ENCODE data around the gene C1QL2. TPM values are rescaled to one million over a fixed set of nuclear protein-coding genes. Genes with fewer than 3 reads are reported as not detected.

The C1QL2 gene
- total and polyA plus RNA-seq, 5 donors from 2014 or later: not detected

- Histone ChIP-seq H3K4me1 (ENCODE audit: control insufficient read depth, insufficient read depth, low read length, poor library complexity, severe bottlenecking) (no peaks in the 10 kb centered on the region), H3K27me3 (ENCODE audit: control insufficient read depth, insufficient read depth, low read length) (peaks cover 2% of the 10 kb centered on the region), H3K27ac (ENCODE audit: insufficient read depth, low read length, poor library complexity, severe bottlenecking) (no peak overlapping the region), H3K9me3 (ENCODE audit: control insufficient read depth in 2 of 2, low read length in 2 of 2) (no peaks in the 10 kb centered on the region), H3K36me3 (ENCODE audit: control insufficient read depth, insufficient read depth, low read length) (no peaks in the 10 kb centered on the region), H3K4me3 (ENCODE audit: low read depth, low read length) (no peak overlapping the region)
- peaks cover 6% of the 10 kb centered on the region for H3K27me3 Mint-ChIP-seq
- no peaks in the 10 kb centered on the region for H3K9me3 Mint-ChIP-seq
- H3K4me1 Mint-ChIP-seq: no peaks in the 10 kb centered on the region
- no peak for ATAC-seq (ENCODE audit: low read depth in 2 of 2)
- H3K36me3 Mint-ChIP-seq: no peaks in the 10 kb centered on the region
- no peak for DNase-seq
- H3K4me3 Mint-ChIP-seq: no peak overlapping the region
- H3K27ac Mint-ChIP-seq: no peak overlapping the region
Measured at GRCh38 chr2:119169717-119170116, 11.2 kb upstream of the C1QL2 start.

DNA sequence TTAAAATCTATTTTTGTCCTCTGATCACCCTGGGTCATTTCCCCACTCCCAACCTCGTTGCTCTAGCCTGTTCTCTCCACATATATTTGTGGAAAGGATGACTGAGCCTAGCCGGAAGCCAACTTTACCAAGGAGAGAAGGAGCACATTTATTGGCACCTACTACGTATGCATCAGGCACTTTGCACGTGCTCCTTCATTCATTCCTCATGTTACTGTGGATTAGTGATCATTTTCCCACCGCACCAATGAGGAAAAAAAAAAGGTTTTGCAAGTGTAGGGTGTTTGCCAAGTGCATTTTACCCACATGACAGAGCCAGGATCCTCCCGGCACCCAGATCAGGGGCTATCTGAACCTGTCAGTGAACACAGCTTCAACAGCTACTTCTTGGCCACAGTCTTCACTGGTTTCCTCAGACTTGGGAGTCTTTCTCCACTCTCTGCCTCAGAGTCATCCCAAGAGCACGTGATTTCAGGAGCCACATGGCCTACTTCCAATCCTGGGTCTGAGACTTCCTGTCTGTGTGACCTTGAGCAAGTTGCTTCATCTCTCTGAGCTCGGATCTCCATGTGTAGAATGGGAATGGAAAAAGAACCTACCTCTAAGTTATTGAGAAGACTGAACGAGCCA, 1.9 kb upstream of the C1QL2 start:
- Histone ChIP-seq H3K4me3 (ENCODE audit: low read depth, low read length) (no peak overlapping the region), H3K36me3 (ENCODE audit: control insufficient read depth, insufficient read depth, low read length) (no peaks in the 10 kb centered on the region), H3K4me1 (ENCODE audit: control insufficient read depth, insufficient read depth, low read length, poor library complexity, severe bottlenecking) (no peaks in the 10 kb centered on the region), H3K27me3 (ENCODE audit: control insufficient read depth, insufficient read depth, low read length) (peaks cover 3% of the 10 kb centered on the region), H3K9me3 (ENCODE audit: control insufficient read depth in 2 of 2, low read length in 2 of 2) (no peaks in the 10 kb centered on the region), H3K27ac (ENCODE audit: insufficient read depth, low read length, poor library complexity, severe bottlenecking) (no peak overlapping the region)
- no peak for DNase-seq
- H3K36me3 Mint-ChIP-seq: no peaks in the 10 kb centered on the region
- H3K27me3 Mint-ChIP-seq: peaks cover 20% of the 10 kb centered on the region
- H3K27ac Mint-ChIP-seq: no peak overlapping the region
- no peak overlapping the region for H3K4me3 Mint-ChIP-seq
- no peaks in the 10 kb centered on the region for H3K4me1 Mint-ChIP-seq
- H3K9me3 Mint-ChIP-seq: peaks cover 0 to 5% (median 0%) of the 10 kb centered on the region in 7 donors
- ATAC-seq (ENCODE audit: low read depth in 2 of 2): no peak

DNA sequence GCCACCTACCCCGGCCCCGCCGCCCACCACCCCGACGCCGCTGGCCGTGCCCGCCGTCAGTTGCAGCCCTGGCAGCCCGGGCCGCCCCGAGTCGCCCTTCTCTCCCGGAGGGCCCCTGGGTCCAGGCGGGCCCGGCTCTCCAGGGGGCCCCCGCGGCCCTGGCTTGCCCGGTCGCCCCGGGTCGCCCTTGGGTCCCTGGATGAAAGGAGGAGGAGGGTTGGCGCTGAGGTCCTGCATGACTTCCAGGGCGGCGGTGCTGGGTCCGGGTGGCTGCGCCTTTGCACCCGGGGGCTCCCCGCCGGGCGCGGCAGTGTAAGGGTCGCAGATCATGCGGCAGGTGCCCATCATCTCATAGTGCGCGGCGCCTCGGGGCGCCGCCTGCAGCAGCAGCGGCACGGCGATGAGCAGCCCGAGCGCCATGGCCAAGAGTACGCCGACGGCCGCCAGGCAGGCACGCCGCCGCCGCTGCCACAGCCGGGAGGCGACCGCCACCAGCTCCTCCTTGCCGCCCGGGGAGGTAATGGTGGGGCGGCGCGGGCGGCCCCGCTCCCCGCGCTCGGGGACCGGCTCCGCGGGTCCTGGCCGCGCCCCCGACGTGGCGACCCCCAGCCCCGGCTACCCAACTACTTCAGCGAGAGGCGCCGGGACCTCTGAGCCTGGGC, 570 bp downstream of the C1QL2 start:
- Mint-ChIP-seq H3K9me3 (peaks cover 0 to 3% (median 0%) of the 10 kb centered on the region in 7 donors), H3K27me3 (peaks cover 34% of the 10 kb centered on the region), H3K27ac (no peak overlapping the region), H3K4me3 (no peak overlapping the region), H3K36me3 (no peaks in the 10 kb centered on the region), H3K4me1 (no peaks in the 10 kb centered on the region)
- no peaks in the 10 kb centered on the region for H3K36me3 ChIP-seq (ENCODE audit: control insufficient read depth, insufficient read depth, low read length)
- no peak overlapping the region for H3K27ac ChIP-seq (ENCODE audit: insufficient read depth, low read length, poor library complexity, severe bottlenecking)
- DNase-seq (no peak), ATAC-seq (ENCODE audit: low read depth in 2 of 2) (no peak)
- H3K27me3 ChIP-seq (ENCODE audit: control insufficient read depth, insufficient read depth, low read length): peaks cover 5% of the 10 kb centered on the region
- no peaks in the 10 kb centered on the region for H3K4me1 ChIP-seq (ENCODE audit: control insufficient read depth, insufficient read depth, low read length, poor library complexity, severe bottlenecking)
- H3K9me3 ChIP-seq (ENCODE audit: control insufficient read depth in 2 of 2, low read length in 2 of 2): no peaks in the 10 kb centered on the region
- no peak overlapping the region for H3K4me3 ChIP-seq (ENCODE audit: low read depth, low read length)

DNA sequence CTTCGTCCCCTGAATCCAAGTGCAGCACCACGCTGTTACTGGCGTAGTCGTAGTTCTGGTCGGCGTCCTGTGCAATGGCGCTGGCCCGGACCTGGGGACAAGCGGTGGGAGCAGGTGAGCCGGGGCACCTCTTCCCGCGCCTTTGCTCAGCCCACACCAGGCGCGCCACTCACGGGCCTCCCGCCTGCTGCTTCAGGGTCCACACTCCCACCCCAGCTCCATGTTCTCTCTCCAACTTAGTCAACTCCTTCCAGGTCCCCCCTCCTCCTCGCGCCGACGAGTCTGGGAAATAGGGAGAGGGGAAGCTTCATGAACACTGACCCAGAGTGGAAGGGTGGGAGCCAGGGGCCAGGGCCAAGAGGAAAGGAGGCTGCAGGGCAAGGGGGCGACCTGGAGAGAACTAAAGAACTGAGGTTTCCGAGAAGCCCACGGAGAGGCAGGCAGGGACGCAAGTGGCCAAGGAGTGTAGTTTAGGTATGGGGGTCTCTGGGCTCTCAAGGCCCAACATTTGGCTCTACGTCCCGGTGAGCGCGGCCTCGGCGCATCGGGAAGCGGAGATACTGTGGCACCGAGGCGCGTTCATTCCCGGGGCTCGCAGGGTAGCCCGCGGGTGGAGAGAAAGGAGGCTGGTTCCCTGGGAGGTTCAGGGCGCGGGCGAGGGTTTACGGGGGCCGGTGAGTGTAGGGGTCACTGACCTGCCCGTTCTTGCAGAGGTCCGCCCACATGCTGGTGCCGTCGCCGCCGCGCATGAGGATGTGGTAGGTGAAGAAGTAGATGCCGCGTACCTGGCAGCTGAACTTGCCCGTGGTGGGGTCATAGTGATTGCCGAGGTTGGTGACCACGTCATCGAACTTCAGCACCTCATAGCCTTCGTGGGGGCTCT, 1.4 kb downstream of the C1QL2 start:
- no peaks in the 10 kb centered on the region for H3K4me1 ChIP-seq (ENCODE audit: control insufficient read depth, insufficient read depth, low read length, poor library complexity, severe bottlenecking)
- no peak for ATAC-seq (ENCODE audit: low read depth in 2 of 2)
- H3K27ac ChIP-seq (ENCODE audit: insufficient read depth, low read length, poor library complexity, severe bottlenecking): no peak overlapping the region
- no peak overlapping the region for H3K4me3 ChIP-seq (ENCODE audit: low read depth, low read length)
- no peak overlapping the region for H3K27ac Mint-ChIP-seq
- H3K36me3 ChIP-seq (ENCODE audit: control insufficient read depth, insufficient read depth, low read length): no peaks in the 10 kb centered on the region
- no peaks in the 10 kb centered on the region for H3K9me3 ChIP-seq (ENCODE audit: control insufficient read depth in 2 of 2, low read length in 2 of 2)
- H3K4me3 Mint-ChIP-seq: no peak overlapping the region
- H3K9me3 Mint-ChIP-seq: peaks cover 0 to 2% (median 0%) of the 10 kb centered on the region in 7 donors
- H3K36me3 Mint-ChIP-seq: no peaks in the 10 kb centered on the region
- peaks cover 38% of the 10 kb centered on the region for H3K27me3 Mint-ChIP-seq
- no peak for DNase-seq
- no peaks in the 10 kb centered on the region for H3K4me1 Mint-ChIP-seq
- peaks cover 5% of the 10 kb centered on the region for H3K27me3 ChIP-seq (ENCODE audit: control insufficient read depth, insufficient read depth, low read length)

- no peak overlapping the region for H3K4me3 ChIP-seq (ENCODE audit: low read depth, low read length)
- H3K36me3 ChIP-seq (ENCODE audit: control insufficient read depth, insufficient read depth, low read length): no peaks in the 10 kb centered on the region
- H3K9me3 Mint-ChIP-seq: peaks cover 0 to 2% (median 0%) of the 10 kb centered on the region in 7 donors
- H3K4me1 ChIP-seq (ENCODE audit: control insufficient read depth, insufficient read depth, low read length, poor library complexity, severe bottlenecking): no peaks in the 10 kb centered on the region
- H3K27me3 Mint-ChIP-seq: peaks cover 33% of the 10 kb centered on the region
- no peak overlapping the region for H3K27ac Mint-ChIP-seq
- DNase-seq: no peak
- no peaks in the 10 kb centered on the region for H3K36me3 Mint-ChIP-seq
- H3K27me3 ChIP-seq (ENCODE audit: control insufficient read depth, insufficient read depth, low read length): peaks cover 5% of the 10 kb centered on the region
- ATAC-seq (ENCODE audit: low read depth in 2 of 2): no peak
- H3K9me3 ChIP-seq (ENCODE audit: control insufficient read depth in 2 of 2, low read length in 2 of 2): no peaks in the 10 kb centered on the region
- no peaks in the 10 kb centered on the region for H3K4me1 Mint-ChIP-seq
- H3K4me3 Mint-ChIP-seq: no peak overlapping the region
- H3K27ac ChIP-seq (ENCODE audit: insufficient read depth, low read length, poor library complexity, severe bottlenecking): no peak overlapping the region
Measured at GRCh38 chr2:119156105-119156890, 2.3 kb downstream of the C1QL2 start.

- Histone ChIP-seq H3K4me1 (ENCODE audit: control insufficient read depth, insufficient read depth, low read length, poor library complexity, severe bottlenecking) (no peaks in the 10 kb centered on the region), H3K9me3 (ENCODE audit: control insufficient read depth in 2 of 2, low read length in 2 of 2) (no peaks in the 10 kb centered on the region), H3K36me3 (ENCODE audit: control insufficient read depth, insufficient read depth, low read length) (no peaks in the 10 kb centered on the region), H3K27ac (ENCODE audit: insufficient read depth, low read length, poor library complexity, severe bottlenecking) (no peak overlapping the region), H3K4me3 (ENCODE audit: low read depth, low read length) (no peak overlapping the region), H3K27me3 (ENCODE audit: control insufficient read depth, insufficient read depth, low read length) (peaks cover 5% of the 10 kb centered on the region)
- Mint-ChIP-seq H3K36me3 (no peaks in the 10 kb centered on the region), H3K27ac (no peak overlapping the region), H3K4me1 (no peaks in the 10 kb centered on the region), H3K9me3 (peaks cover 0 to 2% (median 0%) of the 10 kb centered on the region in 7 donors), H3K27me3 (peaks cover 38% of the 10 kb centered on the region), H3K4me3 (no peak overlapping the region)
- DNase-seq (no peak), ATAC-seq (ENCODE audit: low read depth in 2 of 2) (no peak)
Measured at GRCh38 chr2:119155633-119156032, 2.9 kb downstream of the C1QL2 start.

GRCh38 chr2:119154076-119154475, 4.5 kb downstream of the C1QL2 start:
- DNase-seq: no peak
- Mint-ChIP-seq H3K4me1 (no peaks in the 10 kb centered on the region), H3K27me3 (peaks cover 41% of the 10 kb centered on the region), H3K36me3 (no peaks in the 10 kb centered on the region), H3K27ac (no peak overlapping the region), H3K4me3 (no peak overlapping the region), H3K9me3 (peaks cover 0 to 1% (median 0%) of the 10 kb centered on the region in 7 donors)
- Histone ChIP-seq H3K4me1 (ENCODE audit: control insufficient read depth, insufficient read depth, low read length, poor library complexity, severe bottlenecking) (no peaks in the 10 kb centered on the region), H3K9me3 (ENCODE audit: control insufficient read depth in 2 of 2, low read length in 2 of 2) (no peaks in the 10 kb centered on the region), H3K27ac (ENCODE audit: insufficient read depth, low read length, poor library complexity, severe bottlenecking) (no peak overlapping the region), H3K27me3 (ENCODE audit: control insufficient read depth, insufficient read depth, low read length) (peaks cover 5% of the 10 kb centered on the region), H3K4me3 (ENCODE audit: low read depth, low read length) (no peak overlapping the region), H3K36me3 (ENCODE audit: control insufficient read depth, insufficient read depth, low read length) (no peaks in the 10 kb centered on the region)
- no peak for ATAC-seq (ENCODE audit: low read depth in 2 of 2)
